Endothelial cell of umbilical vein (primary cell): ENCODE measurements around the gene ADAM30.

Experiments used
- GATA2 ChIP-seq: IDR thresholded peaks from 2 replicates; pipeline ENCODE4 v1.7.0; 2011; ENCODE audit warnings: low read depth, mild to moderate bottlenecking, moderate library complexity, mixed read lengths, low read length; ENCODE audit not compliant: insufficient read length, insufficient read depth
- JUN ChIP-seq: IDR thresholded peaks from 2 replicates; pipeline ENCODE4 v1.6.1; 2011; ENCODE audit warnings: borderline replicate concordance, low read depth; ENCODE audit not compliant: insufficient read length, insufficient read depth
- POLR2A ChIP-seq: IDR thresholded peaks from 2 replicates; pipeline ENCODE4 v1.6.1; 2012; ENCODE audit warnings: low read depth, mild to moderate bottlenecking, control low read depth, low read length
- POLR2AphosphoS5 ChIP-seq: IDR thresholded peaks from 2 replicates; pipeline ENCODE4 v1.6.1; 2012; ENCODE audit warnings: low read depth, mild to moderate bottlenecking, control low read depth, low read length, moderate library complexity; ENCODE audit not compliant: insufficient read depth
- TF ChIP-seq, protein P1 (sequence below), 2 donors: IDR thresholded peaks; 1 replicate in 1 of 2; 2 replicates in 1 of 2; pipeline ENCODE4 v1.5.1; 2011; ENCODE audit warnings: low read length in 2 of 2, mild to moderate bottlenecking in 2 of 2, moderate library complexity in 2 of 2, control low read depth in 1 of 2, inconsistent platforms in 1 of 2, low read depth in 1 of 2; ENCODE audit not compliant: insufficient read depth in 1 of 2; ENCODE audit errors: extremely low read depth in 1 of 2
- TF ChIP-seq, protein P2 (sequence below): IDR thresholded peaks from 2 replicates; pipeline ENCODE4 v1.6.1; 2011; ENCODE audit not compliant: insufficient read depth, insufficient read length

DNA sequence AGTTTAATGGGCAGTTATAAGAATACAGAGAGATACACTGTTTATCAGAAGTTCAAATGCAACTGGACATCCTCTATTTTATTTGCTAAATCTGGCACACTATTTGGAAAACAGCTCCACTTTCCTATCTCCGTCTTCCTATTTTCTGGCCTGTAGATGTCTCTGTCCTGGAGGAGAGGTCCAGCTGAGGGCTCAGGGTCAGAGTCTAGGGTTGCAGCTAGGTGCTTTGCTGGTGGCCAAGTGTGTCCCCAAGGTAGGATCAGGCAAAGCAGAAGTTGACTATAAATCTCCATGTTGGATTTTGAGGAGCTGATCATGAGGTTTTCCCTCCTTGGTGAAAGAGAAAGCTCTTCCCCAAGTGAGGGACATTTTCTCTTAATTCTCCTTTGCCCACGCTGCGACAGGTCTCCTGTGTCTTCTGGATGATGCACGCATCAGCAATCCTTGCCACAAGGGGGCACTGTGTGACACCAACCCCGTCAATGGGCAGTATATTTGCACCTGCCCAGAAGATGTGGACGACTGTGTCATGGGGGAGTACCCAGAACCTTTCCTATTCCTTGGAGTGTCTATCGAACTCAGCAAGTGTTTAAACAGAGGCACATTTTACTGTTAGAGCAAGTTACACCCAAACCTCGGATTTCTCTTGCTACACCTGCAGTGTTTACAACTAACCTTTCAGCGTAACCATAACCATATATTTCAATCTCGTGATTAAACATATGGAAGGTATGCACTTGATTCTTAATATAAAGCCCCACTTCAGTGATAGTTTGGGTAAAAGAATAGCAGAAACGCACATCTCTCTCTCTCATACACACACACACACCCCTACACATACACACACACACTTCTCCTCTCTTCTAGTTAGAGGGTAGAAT lies 10.2 kb downstream of the ADAM30 start:
- TF ChIP-seq, protein P1, sequence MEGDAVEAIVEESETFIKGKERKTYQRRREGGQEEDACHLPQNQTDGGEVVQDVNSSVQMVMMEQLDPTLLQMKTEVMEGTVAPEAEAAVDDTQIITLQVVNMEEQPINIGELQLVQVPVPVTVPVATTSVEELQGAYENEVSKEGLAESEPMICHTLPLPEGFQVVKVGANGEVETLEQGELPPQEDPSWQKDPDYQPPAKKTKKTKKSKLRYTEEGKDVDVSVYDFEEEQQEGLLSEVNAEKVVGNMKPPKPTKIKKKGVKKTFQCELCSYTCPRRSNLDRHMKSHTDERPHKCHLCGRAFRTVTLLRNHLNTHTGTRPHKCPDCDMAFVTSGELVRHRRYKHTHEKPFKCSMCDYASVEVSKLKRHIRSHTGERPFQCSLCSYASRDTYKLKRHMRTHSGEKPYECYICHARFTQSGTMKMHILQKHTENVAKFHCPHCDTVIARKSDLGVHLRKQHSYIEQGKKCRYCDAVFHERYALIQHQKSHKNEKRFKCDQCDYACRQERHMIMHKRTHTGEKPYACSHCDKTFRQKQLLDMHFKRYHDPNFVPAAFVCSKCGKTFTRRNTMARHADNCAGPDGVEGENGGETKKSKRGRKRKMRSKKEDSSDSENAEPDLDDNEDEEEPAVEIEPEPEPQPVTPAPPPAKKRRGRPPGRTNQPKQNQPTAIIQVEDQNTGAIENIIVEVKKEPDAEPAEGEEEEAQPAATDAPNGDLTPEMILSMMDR (IDR thresholded peaks at IDR 0.05; ENCODE audit: extremely low read depth in 1 of 2, insufficient read depth in 1 of 2, low read depth in 1 of 2, low read length in 2 of 2): peak; percentile 80 to 82
- TF ChIP-seq, protein P2, sequence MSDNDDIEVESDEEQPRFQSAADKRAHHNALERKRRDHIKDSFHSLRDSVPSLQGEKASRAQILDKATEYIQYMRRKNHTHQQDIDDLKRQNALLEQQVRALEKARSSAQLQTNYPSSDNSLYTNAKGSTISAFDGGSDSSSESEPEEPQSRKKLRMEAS: no peak
- TF ChIP-seq POLR2AphosphoS5 (no peak), JUN (no peak), POLR2A (no peak), GATA2 (no peak)
